A673 (cell line): ENCODE results near the gene COPS9. TPM values are rescaled to one million over a fixed set of nuclear protein-coding genes. Genes with fewer than 3 reads are reported as not detected.

Source experiments
- BruUV-seq: library from RNA; stranded (reverse); fragments of 400-500 nt; replicated peaks from 2 replicates; lab custom pipeline; 2021; lab: Mats Ljungman, UMichigan
- CTCF ChIA-PET: fragments of 300-600 bp; sonication (Branson Sonifier 250); formaldehyde crosslinking; loops from one replicate; lab custom pipeline; 2022; ENCODE audit warnings: antibody characterized with exemption; lab: Charles Lee
- POLR2A ChIA-PET: fragments of 300-600 bp; sonication (Branson Sonifier 250); formaldehyde crosslinking; loops from one replicate; lab custom pipeline; 2022; ENCODE audit warnings: antibody characterized with exemption; ENCODE audit not compliant: low non-redundant PET; lab: Charles Lee
- DNase-seq: peaks from one replicate; pipeline ENCODE4 v3.0.0-alpha.2; 2015; ENCODE audit warnings: low spot score
- H3K27ac ChIP-seq: fragments of 200-600 bp; sonication (generic); 2 replicates; pipeline ENCODE4 v1.5.1; 2016; ENCODE audit warnings: mixed run types, low read depth, mild to moderate bottlenecking, mixed read lengths, antibody characterized with exemption, low read length; ENCODE audit not compliant: poor library complexity, severe bottlenecking
- H3K27me3 ChIP-seq: fragments of 200-600 bp; sonication (generic); replicated peaks from 2 replicates; pipeline ENCODE4 v1.6.1; 2017; ENCODE audit warnings: mixed run types, low read depth, mild to moderate bottlenecking, mixed read lengths, antibody characterized with exemption, low read length; ENCODE audit not compliant: insufficient read depth, poor library complexity
- H3K36me3 ChIP-seq: fragments of 200-600 bp; sonication (generic); 2 replicates; pipeline ENCODE4 v1.6.1; 2016; ENCODE audit warnings: mixed run types, mild to moderate bottlenecking, mixed read lengths, antibody characterized with exemption, low read length; ENCODE audit not compliant: insufficient read depth, poor library complexity, severe bottlenecking
- H3K4me1 ChIP-seq: fragments of 200-600 bp; sonication (generic); 2 replicates; pipeline ENCODE4 v1.6.1; 2017; ENCODE audit warnings: mixed run types, mild to moderate bottlenecking, mixed read lengths, antibody characterized with exemption, low read length; ENCODE audit not compliant: insufficient read depth, poor library complexity, severe bottlenecking
- H3K4me3 ChIP-seq: fragments of 200-600 bp; sonication (generic); 2 replicates; pipeline ENCODE4 v1.5.1; 2016; ENCODE audit warnings: low read depth, mixed run types, mild to moderate bottlenecking, mixed read lengths, low read length; ENCODE audit not compliant: poor library complexity, severe bottlenecking
- H3K9me3 ChIP-seq: fragments of 200-600 bp; sonication (generic); 2 replicates; pipeline ENCODE4 v1.6.1; 2016; ENCODE audit warnings: mixed run types, low read depth, mild to moderate bottlenecking, mixed read lengths, antibody characterized with exemption, low read length; ENCODE audit not compliant: poor library complexity, severe bottlenecking
- EZH2 ChIP-seq: fragments of 200-600 bp; sonication (generic); IDR thresholded peaks from 2 replicates; pipeline ENCODE4 v1.6.1; 2017; ENCODE audit warnings: borderline replicate concordance, low read depth, mild to moderate bottlenecking, mixed read lengths, antibody characterized with exemption, low read length; ENCODE audit not compliant: poor library complexity, severe bottlenecking
- intact Hi-C: fragments of 100-400 bp; cut with micrococcal nuclease; formaldehyde crosslinking; loops from one replicate; pipeline ENCODE4 v1.10.0; 2022; ENCODE audit not compliant: unreplicated experiment
- total RNA-seq: library from RNA; stranded (reverse); gene quantifications from 2 replicates; pipeline ENCODE4 v1.2.3, GENCODE V29; 2021
- TF ChIP-seq, protein P1 (sequence below): fragments of 300-800, 200-600 bp; sonication (generic); conservative IDR thresholded peaks from 2 replicates; pipeline ENCODE4 v1.5.1; 2017; ENCODE audit warnings: low read depth, mild to moderate bottlenecking, antibody characterized with exemption, low read length, moderate library complexity, mixed read lengths

COPS9 gene
- total RNA-seq, 1 experiment from 2014 or later = 136 TPM

DNA sequence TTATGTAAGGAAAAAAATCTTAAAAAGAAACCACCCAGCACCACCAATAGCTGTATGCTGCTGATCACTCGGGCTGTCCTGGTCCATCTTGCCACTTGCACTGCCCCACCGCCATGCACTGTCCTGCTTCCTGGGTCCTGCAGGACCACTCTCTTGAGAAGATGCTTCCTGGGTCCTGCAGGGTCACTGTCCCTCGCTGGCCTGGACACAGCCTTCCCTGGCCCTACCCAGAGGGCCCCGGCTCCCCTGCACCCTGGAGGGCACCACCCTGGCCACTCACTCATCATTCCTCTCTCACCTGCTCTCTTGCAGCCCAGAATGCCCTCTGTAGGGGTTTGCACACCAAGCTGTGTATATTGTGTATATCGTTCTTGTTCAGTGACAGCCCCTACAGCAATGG, 6.8 kb upstream of the COPS9 start:
- Histone ChIP-seq H3K27ac (no peak overlapping the region), H3K27me3 (no peaks in the 10 kb centered on the region), H3K4me3 (no peak overlapping the region), H3K9me3 (no peaks in the 10 kb centered on the region), H3K4me1 (no peaks in the 10 kb centered on the region), H3K36me3 (no peaks in the 10 kb centered on the region)
- CTCF ChIA-PET = interaction anchor here (3.9 kb wide), 1 partner anchor 82 kb away, joined by 17 read pairs; no protein-coding TSS in a partner anchor
- BruUV-seq = no TSS peak
- TF ChIP-seq EZH2 = no peak
- intact Hi-C loops = loop anchor here (1.0 kb wide), 1 partner anchor 82 kb away; no protein-coding TSS in a partner anchor
- POLR2A ChIA-PET = no interaction called here
- DNase-seq = no peak

DNA sequence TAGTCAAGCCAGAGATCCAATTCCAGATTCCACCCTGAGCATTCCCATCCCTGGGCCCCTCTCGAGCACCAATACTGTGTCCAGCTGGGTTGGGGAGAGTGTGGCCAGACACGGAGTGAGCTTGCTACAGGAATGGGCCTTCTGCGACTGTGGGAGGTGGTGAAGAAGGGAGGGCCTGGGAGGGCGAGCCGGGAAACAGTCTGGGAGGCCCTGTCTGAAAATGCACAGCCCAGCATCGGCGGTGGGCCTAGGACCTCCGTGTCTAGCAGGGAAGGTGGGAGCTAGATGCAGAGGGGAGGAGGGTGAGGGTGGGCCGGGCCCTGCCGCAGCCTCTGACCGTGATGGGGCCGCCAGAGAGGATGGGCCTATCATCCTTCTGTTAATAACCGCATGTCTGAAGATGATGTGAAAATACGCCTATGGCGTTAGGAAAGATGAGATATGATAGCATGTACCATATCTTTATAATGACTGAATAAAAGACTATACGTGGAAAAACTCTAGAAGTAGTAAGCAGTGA, 6.2 kb upstream of the COPS9 start:
- no peak for TF ChIP-seq EZH2
- TF ChIP-seq, protein P1, sequence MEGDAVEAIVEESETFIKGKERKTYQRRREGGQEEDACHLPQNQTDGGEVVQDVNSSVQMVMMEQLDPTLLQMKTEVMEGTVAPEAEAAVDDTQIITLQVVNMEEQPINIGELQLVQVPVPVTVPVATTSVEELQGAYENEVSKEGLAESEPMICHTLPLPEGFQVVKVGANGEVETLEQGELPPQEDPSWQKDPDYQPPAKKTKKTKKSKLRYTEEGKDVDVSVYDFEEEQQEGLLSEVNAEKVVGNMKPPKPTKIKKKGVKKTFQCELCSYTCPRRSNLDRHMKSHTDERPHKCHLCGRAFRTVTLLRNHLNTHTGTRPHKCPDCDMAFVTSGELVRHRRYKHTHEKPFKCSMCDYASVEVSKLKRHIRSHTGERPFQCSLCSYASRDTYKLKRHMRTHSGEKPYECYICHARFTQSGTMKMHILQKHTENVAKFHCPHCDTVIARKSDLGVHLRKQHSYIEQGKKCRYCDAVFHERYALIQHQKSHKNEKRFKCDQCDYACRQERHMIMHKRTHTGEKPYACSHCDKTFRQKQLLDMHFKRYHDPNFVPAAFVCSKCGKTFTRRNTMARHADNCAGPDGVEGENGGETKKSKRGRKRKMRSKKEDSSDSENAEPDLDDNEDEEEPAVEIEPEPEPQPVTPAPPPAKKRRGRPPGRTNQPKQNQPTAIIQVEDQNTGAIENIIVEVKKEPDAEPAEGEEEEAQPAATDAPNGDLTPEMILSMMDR = no peak
- BruUV-seq = no TSS peak
- CTCF ChIA-PET = interaction anchor here (3.9 kb wide), 1 partner anchor 81 kb away, joined by 17 read pairs; no protein-coding TSS in a partner anchor
- Histone ChIP-seq H3K27ac (no peak overlapping the region), H3K4me1 (no peaks in the 10 kb centered on the region), H3K9me3 (no peaks in the 10 kb centered on the region), H3K36me3 (no peaks in the 10 kb centered on the region), H3K4me3 (no peak overlapping the region), H3K27me3 (no peaks in the 10 kb centered on the region)
- intact Hi-C loops = no loop called here
- DNase-seq = no peak
- POLR2A ChIA-PET = no interaction called here

DNA sequence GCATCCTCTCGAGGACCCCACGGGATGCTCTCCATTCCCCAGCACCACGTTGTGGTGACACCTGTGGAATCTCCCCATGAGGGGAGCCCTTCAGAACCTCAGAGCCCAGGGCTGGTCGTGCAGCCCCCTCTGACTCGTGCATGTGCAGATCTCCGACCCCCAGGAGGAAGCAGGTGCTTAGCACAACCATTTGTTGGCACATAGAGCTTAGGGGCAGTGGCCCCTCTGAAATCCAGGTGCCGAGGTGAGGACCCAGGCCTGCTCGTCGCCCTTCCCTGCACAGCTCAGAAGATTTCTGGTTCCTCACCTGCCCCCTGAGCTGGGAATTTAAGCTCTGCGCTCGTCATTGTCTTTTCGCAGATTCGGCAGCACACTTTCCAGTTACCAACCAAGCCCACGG, 5.6 kb upstream of the COPS9 start:
- H3K36me3 ChIP-seq = no peaks in the 10 kb centered on the region
- DNase-seq = no peak
- no peaks in the 10 kb centered on the region for H3K4me1 ChIP-seq
- no TSS peak for BruUV-seq
- TF ChIP-seq, protein P1 = no peak
- no peak for TF ChIP-seq EZH2
- intact Hi-C loops = no loop called here
- no peak overlapping the region for H3K27ac ChIP-seq
- CTCF ChIA-PET = interaction anchor here (3.9 kb wide), 1 partner anchor 80 kb away, joined by 17 read pairs; no protein-coding TSS in a partner anchor
- no peaks in the 10 kb centered on the region for H3K27me3 ChIP-seq
- no peak overlapping the region for H3K4me3 ChIP-seq
- H3K9me3 ChIP-seq = no peaks in the 10 kb centered on the region
- POLR2A ChIA-PET = no interaction called here
